AG09309 (cell line): ENCODE measurements around the gene MALT1.
"Not testable (repeated sequence)": the region's sequence is repeated elsewhere in the genome, so short reads cannot be mapped to it uniquely, and the experiment has no call there.

Experiments used
- DNase-seq: peaks from one replicate; pipeline ENCODE4 v3.0.0-alpha.2; 2010; ENCODE audit warnings: low read depth
- H3K4me3 ChIP-seq: 2 replicates; pipeline ENCODE4 v1.5.1; 2011; ENCODE audit warnings: mild to moderate bottlenecking, low read depth, low read length, moderate library complexity; ENCODE audit not compliant: control insufficient read depth
- TF ChIP-seq, protein P1 (sequence below): IDR thresholded peaks from 2 replicates; pipeline ENCODE4 v1.5.1; 2011; ENCODE audit warnings: mild to moderate bottlenecking, low read depth, low read length, inconsistent platforms; ENCODE audit not compliant: insufficient read depth, control insufficient read depth; ENCODE audit errors: missing control alignments

Gene MALT1

GRCh38 chr18:58639751-58640427 lies 31.4 kb upstream of the MALT1 start:
- no peak overlapping the region for H3K4me3 ChIP-seq
- DNase-seq, result peak; percentile 76
- TF ChIP-seq, protein P1, sequence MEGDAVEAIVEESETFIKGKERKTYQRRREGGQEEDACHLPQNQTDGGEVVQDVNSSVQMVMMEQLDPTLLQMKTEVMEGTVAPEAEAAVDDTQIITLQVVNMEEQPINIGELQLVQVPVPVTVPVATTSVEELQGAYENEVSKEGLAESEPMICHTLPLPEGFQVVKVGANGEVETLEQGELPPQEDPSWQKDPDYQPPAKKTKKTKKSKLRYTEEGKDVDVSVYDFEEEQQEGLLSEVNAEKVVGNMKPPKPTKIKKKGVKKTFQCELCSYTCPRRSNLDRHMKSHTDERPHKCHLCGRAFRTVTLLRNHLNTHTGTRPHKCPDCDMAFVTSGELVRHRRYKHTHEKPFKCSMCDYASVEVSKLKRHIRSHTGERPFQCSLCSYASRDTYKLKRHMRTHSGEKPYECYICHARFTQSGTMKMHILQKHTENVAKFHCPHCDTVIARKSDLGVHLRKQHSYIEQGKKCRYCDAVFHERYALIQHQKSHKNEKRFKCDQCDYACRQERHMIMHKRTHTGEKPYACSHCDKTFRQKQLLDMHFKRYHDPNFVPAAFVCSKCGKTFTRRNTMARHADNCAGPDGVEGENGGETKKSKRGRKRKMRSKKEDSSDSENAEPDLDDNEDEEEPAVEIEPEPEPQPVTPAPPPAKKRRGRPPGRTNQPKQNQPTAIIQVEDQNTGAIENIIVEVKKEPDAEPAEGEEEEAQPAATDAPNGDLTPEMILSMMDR, result no peak

DNA sequence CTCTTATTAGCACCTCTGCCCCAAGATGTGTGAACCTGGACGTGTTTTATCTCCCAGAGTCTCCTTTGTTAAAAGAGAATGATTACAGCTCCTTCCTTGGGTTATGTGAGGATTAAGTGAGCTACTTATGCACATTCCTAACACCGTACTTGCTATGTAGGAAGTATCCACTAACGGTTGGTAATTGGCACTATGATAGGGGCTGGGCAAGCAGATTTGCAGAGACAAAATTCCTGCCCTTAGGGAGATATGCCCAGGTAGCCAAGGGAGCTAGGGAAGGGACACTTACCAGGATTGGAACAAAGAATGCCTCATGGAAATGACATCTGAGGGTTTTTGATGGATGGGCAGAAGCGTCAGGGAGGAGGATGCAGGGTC lies 30.8 kb upstream of the MALT1 start:
- TF ChIP-seq, protein P1, result no peak
- no peak overlapping the region for H3K4me3 ChIP-seq
- DNase-seq, result no peak

- no peak overlapping the region for H3K4me3 ChIP-seq
- TF ChIP-seq, protein P1, result no peak
- DNase-seq, result no peak
Measured at GRCh38 chr18:58640891-58641610, 30.2 kb upstream of the MALT1 start.

DNA sequence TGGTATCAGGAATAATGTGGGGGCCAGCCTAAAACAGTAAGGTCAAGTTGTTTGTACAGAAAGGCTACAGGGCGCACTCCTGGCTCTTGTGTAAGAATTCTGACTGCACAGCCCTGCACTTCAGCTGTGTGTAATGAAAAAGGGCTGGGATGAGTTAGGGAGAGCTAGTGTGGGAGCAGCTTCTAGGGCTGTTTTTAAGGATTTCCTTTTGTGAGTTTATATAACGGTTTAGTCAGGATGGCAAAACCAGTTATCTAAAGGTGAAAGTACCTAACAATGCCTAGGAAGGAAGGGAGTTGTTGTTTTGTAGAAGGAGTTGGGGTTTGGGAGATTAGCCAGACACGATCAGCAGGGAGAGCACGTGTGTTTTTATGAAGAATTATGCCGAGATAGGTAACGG lies 27.7 kb upstream of the MALT1 start:
- DNase-seq, H3K4me3 ChIP-seq: not testable (repeated sequence)

- DNase-seq, result peak; percentile 62
- no peak overlapping the region for H3K4me3 ChIP-seq
- TF ChIP-seq, protein P1, result no peak
Measured at GRCh38 chr18:58645398-58645797, 25.9 kb upstream of the MALT1 start.

GRCh38 chr18:58646334-58646862 lies 24.9 kb upstream of the MALT1 start:
- no peak for DNase-seq
- H3K4me3 ChIP-seq, result no peak overlapping the region
- TF ChIP-seq, protein P1, result no peak
